ENCODE data around the gene SLC12A7. TPM values are rescaled to one million over a fixed set of nuclear protein-coding genes. Genes with fewer than 3 reads are reported as not detected.

The SLC12A7 gene
- total and polyA plus RNA-seq, 2 donors (not counting 1 experiment from before 2014, with no cell fraction given): 2.9 to 23.9 TPM

- no peak overlapping the region for H3K4me3 ChIP-seq (replicated peaks in 1 of 4; ENCODE audit: control extremely low read depth in 1 of 4, insufficient read depth in 1 of 4, low read depth in 3 of 4, low read length in 4 of 4)
- H3K36me3 ChIP-seq (ENCODE audit: control insufficient read depth, insufficient read depth, low read length): peaks cover 1% of the 10 kb centered on the region
- no peaks in the 10 kb centered on the region for H4K20me1 ChIP-seq (ENCODE audit: control insufficient read depth, extremely low read depth, insufficient read depth, low read length)
- H2AFZ ChIP-seq (ENCODE audit: low read length): no peak overlapping the region
- DNase-seq (ENCODE audit: low read depth in 2 of 2): no peak
- H3K27me3 ChIP-seq (ENCODE audit: control insufficient read depth, insufficient read depth, low read length): no peaks in the 10 kb centered on the region
- no peaks in the 10 kb centered on the region for H3K79me2 ChIP-seq (ENCODE audit: control insufficient read depth, insufficient read depth, low read length)
- no peak overlapping the region for H3K27ac ChIP-seq (ENCODE audit: insufficient read depth, low read length)
- H3K9me3 ChIP-seq (ENCODE audit: control insufficient read depth, insufficient read depth, low read depth, low read length): no peaks in the 10 kb centered on the region
- TF ChIP-seq CTCF (conservative IDR thresholded peaks at IDR 0.05 in 1 of 2, IDR thresholded peaks at IDR 0.05 in 1 of 2; ENCODE audit: low read depth in 1 of 2, low read length in 2 of 2) (no peak), EZH2 (IDR thresholded peaks at IDR 0.05; ENCODE audit: low read length, missing control alignments) (no peak)
- H3K9ac ChIP-seq (ENCODE audit: insufficient read depth, low read length): no peak overlapping the region
- no peak overlapping the region for H3K4me2 ChIP-seq (ENCODE audit: extremely low read depth, insufficient read depth, low read length)
- H3K4me1 ChIP-seq (ENCODE audit: control insufficient read depth, extremely low read depth, insufficient read depth, low read length): no peaks in the 10 kb centered on the region
These were observed 34.3 kb downstream of the SLC12A7 start for GRCh38 chr5:1077491-1078020.

- Histone ChIP-seq H3K27me3 (ENCODE audit: control insufficient read depth, insufficient read depth, low read length) (no peaks in the 10 kb centered on the region), H3K4me1 (ENCODE audit: control insufficient read depth, extremely low read depth, insufficient read depth, low read length) (no peaks in the 10 kb centered on the region), H3K9ac (ENCODE audit: insufficient read depth, low read length) (no peak overlapping the region), H3K27ac (ENCODE audit: insufficient read depth, low read length) (no peak overlapping the region), H4K20me1 (ENCODE audit: control insufficient read depth, extremely low read depth, insufficient read depth, low read length) (no peaks in the 10 kb centered on the region), H2AFZ (ENCODE audit: low read length) (no peak overlapping the region), H3K4me3 (replicated peaks in 1 of 4; ENCODE audit: control extremely low read depth in 1 of 4, insufficient read depth in 1 of 4, low read depth in 3 of 4, low read length in 4 of 4) (no peak overlapping the region), H3K9me3 (ENCODE audit: control insufficient read depth, insufficient read depth, low read depth, low read length) (no peaks in the 10 kb centered on the region), H3K4me2 (ENCODE audit: extremely low read depth, insufficient read depth, low read length) (no peak overlapping the region), H3K36me3 (ENCODE audit: control insufficient read depth, insufficient read depth, low read length) (peaks cover 1% of the 10 kb centered on the region), H3K79me2 (ENCODE audit: control insufficient read depth, insufficient read depth, low read length) (no peaks in the 10 kb centered on the region)
- DNase-seq (ENCODE audit: low read depth in 2 of 2): no peak
- TF ChIP-seq EZH2 (IDR thresholded peaks at IDR 0.05; ENCODE audit: low read length, missing control alignments): no peak
- no peak for TF ChIP-seq CTCF (conservative IDR thresholded peaks at IDR 0.05 in 1 of 2, IDR thresholded peaks at IDR 0.05 in 1 of 2; ENCODE audit: low read depth in 1 of 2, low read length in 2 of 2)
These were observed 34.8 kb downstream of the SLC12A7 start for GRCh38 chr5:1077026-1077425.

DNA sequence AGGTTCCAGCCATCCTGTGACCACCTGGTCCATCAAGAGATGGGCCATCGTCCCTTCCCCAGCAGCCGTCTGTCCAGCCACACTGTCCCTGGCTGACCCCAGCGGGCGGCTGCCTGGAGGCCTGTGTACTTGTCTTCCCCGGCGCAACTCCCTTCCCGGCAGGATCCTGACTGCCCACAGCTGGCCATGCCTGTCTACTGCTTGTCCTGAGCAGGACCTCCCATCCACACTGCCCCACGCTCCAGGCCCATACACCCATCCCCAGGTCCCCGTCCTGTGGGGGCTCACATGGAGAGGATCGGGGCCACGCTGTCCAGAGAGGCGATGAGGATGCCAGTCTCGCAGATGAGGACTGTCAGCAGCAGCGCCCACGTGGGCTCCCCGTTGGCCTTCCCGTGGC, 35.5 kb downstream of the SLC12A7 start:
- H3K9ac ChIP-seq (ENCODE audit: insufficient read depth, low read length): no peak overlapping the region
- no peaks in the 10 kb centered on the region for H3K27me3 ChIP-seq (ENCODE audit: control insufficient read depth, insufficient read depth, low read length)
- H2AFZ ChIP-seq (ENCODE audit: low read length): no peak overlapping the region
- no peaks in the 10 kb centered on the region for H3K9me3 ChIP-seq (ENCODE audit: control insufficient read depth, insufficient read depth, low read depth, low read length)
- H4K20me1 ChIP-seq (ENCODE audit: control insufficient read depth, extremely low read depth, insufficient read depth, low read length): no peaks in the 10 kb centered on the region
- no peaks in the 10 kb centered on the region for H3K79me2 ChIP-seq (ENCODE audit: control insufficient read depth, insufficient read depth, low read length)
- TF ChIP-seq CTCF (conservative IDR thresholded peaks at IDR 0.05 in 1 of 2, IDR thresholded peaks at IDR 0.05 in 1 of 2; ENCODE audit: low read depth in 1 of 2, low read length in 2 of 2) (no peak), EZH2 (IDR thresholded peaks at IDR 0.05; ENCODE audit: low read length, missing control alignments) (no peak)
- no peaks in the 10 kb centered on the region for H3K4me1 ChIP-seq (ENCODE audit: control insufficient read depth, extremely low read depth, insufficient read depth, low read length)
- peaks cover 1% of the 10 kb centered on the region for H3K36me3 ChIP-seq (ENCODE audit: control insufficient read depth, insufficient read depth, low read length)
- no peak overlapping the region for H3K27ac ChIP-seq (ENCODE audit: insufficient read depth, low read length)
- H3K4me3 ChIP-seq (replicated peaks in 1 of 4; ENCODE audit: control extremely low read depth in 1 of 4, insufficient read depth in 1 of 4, low read depth in 3 of 4, low read length in 4 of 4): no peak overlapping the region
- H3K4me2 ChIP-seq (ENCODE audit: extremely low read depth, insufficient read depth, low read length): no peak overlapping the region
- no peak for DNase-seq (ENCODE audit: low read depth in 2 of 2)
